GM21528 (cell line): ENCODE results near the gene NPDC1.

Experiments used
- ATAC-seq: cut with Tn5 transposase; IDR thresholded peaks from one replicate; pipeline ENCODE4 v1.9.1; 2021; ENCODE audit warnings: mild to moderate bottlenecking, moderate library complexity; ENCODE audit not compliant: unreplicated experiment, low FRiP score

Gene NPDC1, protein sequence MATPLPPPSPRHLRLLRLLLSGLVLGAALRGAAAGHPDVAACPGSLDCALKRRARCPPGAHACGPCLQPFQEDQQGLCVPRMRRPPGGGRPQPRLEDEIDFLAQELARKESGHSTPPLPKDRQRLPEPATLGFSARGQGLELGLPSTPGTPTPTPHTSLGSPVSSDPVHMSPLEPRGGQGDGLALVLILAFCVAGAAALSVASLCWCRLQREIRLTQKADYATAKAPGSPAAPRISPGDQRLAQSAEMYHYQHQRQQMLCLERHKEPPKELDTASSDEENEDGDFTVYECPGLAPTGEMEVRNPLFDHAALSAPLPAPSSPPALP

DNA sequence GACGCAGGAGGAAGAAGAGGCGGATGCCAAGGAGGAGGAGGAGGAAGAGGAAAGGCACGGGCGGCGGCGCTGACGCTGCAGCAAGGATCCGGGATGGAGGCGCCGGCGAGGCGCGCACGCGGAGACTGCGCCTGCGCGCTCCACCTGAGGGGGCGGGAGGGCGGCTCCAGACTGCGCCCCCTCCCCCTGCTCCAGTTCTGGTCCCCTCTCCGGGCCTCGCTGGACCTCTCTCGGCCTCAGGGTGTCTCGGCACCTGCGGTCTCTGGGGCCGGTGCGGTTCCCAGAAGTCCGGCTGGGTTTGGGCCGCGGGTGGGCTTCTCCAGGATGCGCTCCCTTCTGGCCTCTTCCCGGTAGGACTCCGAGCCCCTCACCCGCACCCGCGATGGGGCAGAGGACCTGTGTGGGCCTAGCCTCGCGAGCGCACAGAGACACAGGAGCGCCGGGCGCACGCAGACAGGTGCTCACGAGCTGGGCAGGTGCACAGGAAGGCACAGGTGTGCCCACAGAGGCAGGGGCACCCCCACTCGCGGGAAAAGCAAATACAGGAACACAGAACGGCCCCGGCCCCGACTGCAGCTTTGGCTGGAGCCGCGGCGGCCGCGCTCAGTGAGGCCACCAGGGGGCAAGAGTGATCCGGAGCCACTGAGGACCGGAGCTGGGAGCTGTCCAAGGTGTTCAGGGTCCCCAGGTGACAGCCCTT lies at the start of gene NPDC1:
NPDC1 (minus strand) TSS at position 90 of the 700 bp plus-strand sequence. CDS start 188 bp downstream, outside the sequence.
- ATAC-seq = no peak

GRCh38 chr9:137089232-137089947 lies 43.4 kb upstream of the NPDC1 start:
- no peak for ATAC-seq

GRCh38 chr9:137088121-137088520 lies 42.1 kb upstream of the NPDC1 start:
- ATAC-seq = no peak

DNA sequence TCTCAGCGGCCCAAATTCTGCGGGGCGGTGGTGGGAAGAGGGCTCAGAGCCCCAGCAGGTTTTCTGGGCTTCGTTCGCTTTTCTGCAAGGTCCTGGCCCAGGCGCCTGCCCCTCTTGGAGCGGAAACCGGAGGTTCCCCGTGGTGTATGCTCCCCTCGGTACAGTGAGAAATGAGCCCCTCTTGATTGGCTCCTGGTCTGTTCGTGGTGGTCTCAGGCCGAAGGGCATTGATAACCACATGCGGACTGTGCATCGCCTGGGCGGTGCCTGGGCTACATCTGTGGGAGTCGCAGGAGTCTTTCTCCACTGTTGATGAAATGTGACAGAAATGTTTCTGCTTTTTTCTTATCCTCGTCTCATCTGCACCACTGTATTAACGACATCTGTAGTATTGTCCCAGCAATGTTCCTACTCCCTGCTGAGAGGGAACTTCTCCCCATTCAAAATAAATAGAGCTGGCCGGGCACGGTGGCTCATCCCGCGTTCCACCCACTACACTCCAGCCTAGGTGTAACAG lies 41.5 kb upstream of the NPDC1 start:
- peak; percentile 3 for ATAC-seq

DNA sequence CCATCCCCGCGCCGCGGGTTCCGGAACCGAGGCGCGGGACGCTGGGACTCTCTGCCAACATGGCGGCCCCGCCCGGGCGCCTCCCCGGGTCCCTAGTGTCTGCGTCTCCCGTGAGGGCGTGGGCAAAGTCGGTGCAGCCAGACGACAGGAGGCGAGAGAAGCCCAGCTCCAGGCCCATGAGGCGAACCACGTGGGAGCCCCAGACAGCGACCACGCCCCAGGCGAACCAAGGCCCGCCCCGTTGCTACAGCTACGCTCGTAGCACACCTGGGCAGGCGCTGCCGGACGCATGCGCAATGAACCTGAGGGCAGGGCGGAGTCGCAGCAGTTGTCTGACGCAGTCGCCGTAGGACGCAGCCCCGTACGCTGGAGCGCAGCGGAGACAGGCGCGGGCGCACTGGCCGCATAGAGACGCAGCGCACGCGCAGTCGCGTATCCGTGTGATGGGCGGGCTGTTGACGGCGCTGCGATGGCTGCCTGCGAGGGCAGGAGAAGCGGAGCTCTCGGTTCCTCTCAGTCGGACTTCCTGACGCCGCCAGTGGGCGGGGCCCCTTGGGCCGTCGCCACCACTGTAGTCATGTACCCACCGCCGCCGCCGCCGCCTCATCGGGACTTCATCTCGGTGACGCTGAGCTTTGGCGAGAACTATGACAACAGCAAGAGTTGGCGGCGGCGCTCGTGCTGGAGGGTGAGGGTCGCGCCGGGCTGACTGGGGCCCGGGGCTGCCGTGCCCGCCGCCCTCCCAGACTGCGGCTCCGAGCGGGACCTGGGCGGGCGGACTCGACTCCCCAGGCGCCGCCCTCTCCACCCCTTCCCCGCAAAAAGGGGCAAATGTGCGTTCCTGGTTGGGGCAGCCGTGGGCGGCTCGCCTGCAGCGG lies 40.8 kb upstream of the NPDC1 start, which contains the start of gene MAN1B1:
MAN1B1 (plus strand) TSS at position 455 of the 878 bp plus-strand sequence; CDS start at position 470, 15 bp downstream.
- ATAC-seq = peak; percentile 77

DNA sequence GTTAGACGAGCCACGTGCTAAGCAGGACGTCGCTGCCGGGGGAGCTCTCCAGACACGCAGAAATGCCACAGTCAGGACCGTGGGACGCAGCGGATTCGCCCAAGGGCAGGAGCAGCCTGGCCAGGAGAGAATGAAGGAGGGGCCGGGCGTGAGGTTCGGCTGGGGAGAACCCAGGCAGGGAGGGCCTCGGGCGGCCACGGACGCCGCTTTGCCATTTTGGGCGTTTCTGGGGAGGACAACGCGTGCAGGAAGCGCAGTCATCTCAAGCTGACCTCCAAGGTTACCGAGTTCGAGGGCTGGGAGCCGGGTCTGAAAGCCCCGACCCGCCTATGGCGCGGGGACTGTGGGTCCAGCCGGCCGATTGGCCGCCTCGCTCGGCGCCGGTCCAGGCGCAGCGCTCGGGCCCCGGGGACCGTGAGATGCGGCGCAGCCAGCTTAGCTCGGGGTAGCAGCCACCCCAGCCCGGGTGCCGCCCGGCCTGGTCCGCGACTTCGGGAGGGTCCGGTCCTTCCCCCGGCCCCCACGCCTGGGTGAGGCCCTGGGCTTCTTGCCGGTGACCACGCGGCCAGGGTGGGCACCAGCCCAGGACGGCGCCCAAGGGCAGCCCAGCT lies 40.0 kb upstream of the NPDC1 start:
- ATAC-seq = peak; percentile 12

DNA sequence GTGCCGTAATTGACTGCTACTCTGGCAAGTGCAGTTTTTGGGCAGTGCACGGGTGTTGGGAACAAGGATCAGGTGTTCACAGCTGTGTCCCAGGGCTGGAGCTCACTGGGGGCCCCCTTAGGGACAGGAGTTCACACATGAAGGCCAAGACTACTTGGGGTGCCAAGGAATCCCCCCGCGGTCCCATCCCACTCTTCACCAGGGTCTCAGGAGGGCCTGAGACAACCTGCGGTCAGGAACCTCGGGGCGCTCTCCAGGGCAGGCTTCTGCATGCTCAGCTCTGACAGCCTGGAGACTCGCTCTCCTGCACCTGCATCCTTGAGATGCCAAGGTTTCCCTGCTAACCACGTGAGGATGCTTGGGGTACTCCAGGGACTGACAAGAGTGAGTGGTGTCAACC lies 38.5 kb upstream of the NPDC1 start:
- no peak for ATAC-seq

GRCh38 chr9:137083394-137084004 lies 37.5 kb upstream of the NPDC1 start:
- ATAC-seq = no peak

- no peak for ATAC-seq
Observed at GRCh38 chr9:137082925-137083290, 36.9 kb upstream of the NPDC1 start.

DNA sequence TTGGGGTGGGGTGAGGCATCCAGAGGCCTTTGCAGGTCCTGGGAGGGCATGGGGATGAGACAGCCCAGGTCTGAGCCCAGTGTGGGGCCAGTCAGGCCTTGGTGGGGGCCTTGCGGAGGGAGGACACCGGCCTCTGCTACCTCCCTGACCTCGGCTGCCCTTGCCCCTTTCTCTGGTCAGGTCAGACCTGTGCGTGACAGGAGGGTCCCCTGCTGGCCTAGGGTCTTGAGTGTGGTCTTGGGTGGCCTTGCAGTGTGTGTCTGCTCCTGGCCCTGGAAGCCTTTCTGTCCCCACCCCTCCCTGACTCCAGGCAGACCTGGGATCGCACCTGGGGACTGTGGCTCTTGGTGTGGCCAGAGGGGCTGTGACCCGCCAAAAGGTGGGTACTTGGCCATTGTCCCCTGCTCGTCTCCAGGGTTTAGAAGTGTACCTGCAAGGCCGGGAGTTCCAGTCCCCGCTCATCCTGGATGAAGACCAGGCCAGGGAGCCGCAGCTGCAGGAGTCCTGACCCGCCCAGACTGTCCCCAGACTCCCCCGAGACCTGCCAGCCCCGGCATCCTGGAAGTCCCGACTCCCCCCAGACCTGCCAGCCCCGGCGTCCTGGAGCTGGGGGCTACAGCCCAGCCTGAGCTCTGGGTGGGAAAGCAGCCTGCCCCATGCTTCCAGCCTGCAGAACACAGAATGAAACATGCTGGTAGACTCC lies 36.4 kb upstream of the NPDC1 start:
- ATAC-seq = no peak

DNA sequence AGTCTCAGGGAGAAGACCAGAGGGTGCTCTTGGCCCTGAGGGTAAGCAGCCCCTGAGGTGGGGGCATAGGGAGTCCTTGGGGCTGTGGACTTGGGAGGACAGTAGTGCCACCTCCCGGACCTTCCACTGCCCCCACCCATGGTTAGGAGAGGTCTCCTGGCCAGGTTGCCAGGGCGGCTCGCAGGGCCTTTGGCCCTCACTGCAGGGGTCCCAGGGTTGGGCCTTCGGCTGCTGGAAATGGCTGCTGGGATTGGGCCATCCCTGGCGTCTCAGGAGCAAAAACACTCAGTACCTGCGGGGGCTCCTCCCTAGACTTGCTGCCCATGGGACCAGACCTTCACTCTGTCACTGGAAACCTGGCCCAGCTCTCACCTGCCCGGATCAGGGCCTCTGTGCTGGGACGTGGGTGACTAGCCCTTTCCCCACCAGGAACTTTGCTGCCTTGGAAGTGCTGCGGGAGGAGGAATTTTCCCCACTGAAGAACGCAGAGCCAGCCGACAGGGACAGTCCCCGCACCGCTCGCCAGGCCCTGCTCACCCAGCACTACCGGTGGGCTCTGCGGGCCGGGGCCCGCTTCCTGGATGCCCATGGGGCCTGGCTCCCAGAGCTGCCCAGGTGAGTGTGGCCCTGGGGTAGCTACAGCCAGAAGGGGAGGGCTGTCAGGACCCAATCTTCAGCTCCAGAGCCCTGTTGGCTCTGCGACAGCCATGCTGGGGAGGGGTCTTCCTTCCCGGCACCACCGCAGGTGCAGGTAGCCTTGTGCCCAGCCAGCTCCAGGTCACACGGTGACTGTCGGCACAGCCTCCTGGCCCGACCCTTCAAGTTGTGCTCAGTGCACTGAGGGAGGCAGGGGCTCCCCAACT lies 34.5 kb upstream of the NPDC1 start:
- ATAC-seq = no peak

DNA sequence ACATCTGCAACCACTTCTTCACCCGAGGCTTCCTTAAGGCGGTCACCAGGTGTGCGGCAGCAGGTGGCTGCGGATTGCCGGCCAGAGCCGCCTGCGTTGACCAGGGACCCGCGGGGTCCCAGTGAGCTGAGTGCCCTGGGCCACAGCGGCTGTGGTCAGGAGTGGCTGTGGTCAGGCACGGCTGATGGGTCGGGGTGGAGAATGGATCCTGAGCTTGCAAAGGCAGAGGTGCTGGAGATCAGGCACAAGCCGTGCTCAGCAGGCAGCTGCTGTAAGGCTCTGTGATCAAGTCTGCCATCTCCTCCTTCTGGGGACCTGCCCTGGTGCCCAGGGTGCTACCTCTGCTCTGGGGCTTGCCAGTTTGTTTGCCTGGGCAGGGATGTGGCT lies 33.4 kb upstream of the NPDC1 start:
- ATAC-seq = no peak

DNA sequence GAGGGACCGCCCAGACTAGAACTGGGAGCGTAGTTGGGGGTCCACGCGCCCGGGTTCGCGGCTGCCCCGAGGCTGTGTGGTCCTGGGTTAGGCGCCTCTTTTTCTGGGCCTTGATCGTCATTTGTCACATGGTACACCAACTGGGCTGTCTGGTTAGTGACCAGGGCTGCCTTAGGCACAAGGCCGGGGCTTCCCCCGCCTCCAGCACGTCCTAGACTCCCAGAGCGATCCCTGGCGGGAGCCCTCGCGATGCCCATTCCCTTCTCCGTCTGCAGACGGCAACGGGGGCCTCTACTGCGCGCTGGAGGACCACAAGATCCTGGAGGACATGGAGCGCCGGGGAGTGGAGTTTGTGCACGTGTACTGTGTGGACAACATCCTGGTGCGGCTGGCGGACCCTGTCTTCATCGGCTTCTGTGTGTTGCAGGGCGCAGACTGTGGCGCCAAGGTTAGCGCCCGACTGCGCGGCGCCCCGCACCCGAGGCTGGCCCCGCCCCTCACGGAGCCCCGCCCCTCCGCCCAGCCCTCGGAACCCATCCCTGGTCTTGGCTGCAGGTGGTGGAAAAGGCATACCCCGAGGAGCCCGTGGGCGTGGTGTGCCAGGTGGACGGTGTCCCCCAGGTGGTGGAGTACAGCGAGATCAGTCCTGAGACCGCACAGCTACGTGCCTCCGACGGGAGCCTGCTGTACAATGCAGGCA lies 32.9 kb upstream of the NPDC1 start:
- no peak for ATAC-seq

GRCh38 chr9:137077758-137078693 lies 32.0 kb upstream of the NPDC1 start:
- ATAC-seq = no peak

DNA sequence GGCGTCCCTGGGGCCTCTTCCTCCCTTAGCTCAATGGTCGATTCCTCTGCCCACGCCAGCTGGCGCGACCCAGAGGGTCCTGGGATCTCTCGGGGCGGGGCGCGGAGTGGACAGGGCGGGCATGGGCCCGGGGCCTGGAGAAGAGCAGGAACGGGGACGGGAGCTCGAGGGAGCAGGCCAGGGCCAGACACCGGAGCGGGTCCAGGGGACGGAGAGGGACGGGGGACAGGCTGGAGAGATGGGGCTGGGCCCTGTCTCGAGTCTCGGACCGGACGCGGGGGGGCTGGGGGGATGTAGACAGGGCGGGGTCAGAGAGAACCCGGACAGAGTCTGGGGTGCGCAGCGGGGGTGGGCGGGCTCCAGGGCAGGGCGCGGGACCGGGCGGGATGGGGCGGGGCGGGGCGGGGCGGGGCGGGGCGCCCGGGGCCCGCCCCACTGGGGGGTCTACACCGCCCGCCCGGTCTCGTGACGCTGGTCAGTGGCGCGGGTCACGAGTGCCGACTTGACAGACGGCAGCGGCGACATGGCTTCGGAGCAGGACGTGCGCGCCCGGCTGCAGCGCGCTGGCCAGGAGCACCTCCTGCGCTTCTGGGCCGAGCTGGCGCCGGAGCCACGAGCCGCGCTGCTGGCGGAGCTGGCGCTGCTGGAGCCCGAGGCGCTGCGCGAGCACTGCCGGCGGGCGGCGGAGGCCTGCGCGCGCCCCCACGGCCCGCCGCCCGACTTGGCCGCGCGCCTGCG lies 31.2 kb upstream of the NPDC1 start, which contains the start of gene UAP1L1:
UAP1L1 (plus strand) TSS at position 508 of the 738 bp plus-strand sequence; CDS start at position 524, 16 bp downstream.
- ATAC-seq = no peak
